ENCODE results near the gene SLC9A7.

GRCh38 chrX:46577221-46578005 lies 181.5 kb downstream of the SLC9A7 start:
- TF ChIP-seq POLR2A (IDR thresholded peaks at IDR 0.05; ENCODE audit: low read depth, low read length), result no peak
- no peak for TF ChIP-seq TAF1 (IDR thresholded peaks at IDR 0.05; ENCODE audit: borderline replicate concordance, low read depth, low read length)
- TF ChIP-seq POLR2AphosphoS5 (IDR thresholded peaks at IDR 0.05; ENCODE audit: low read depth, low read length), result no peak
